Spleen (tissue), 7 donors: ENCODE data around the gene MIPEP.

ENCODE experiments used
- POLR2A ChIP-seq, 3 donors: fragments of 450-650 bp; IDR thresholded peaks; one replicate each; pipeline ENCODE4 v1.5.1; 2017; ENCODE audit warnings: antibody characterized with exemption in 3 of 3, mild to moderate bottlenecking in 1 of 3
- TF ChIP-seq, protein P1 (sequence below), 11 experiments: fragments of 200-600 bp in 7 of 11; fragments of 450-650 bp in 4 of 11; sonication (generic) in 4 of 11; IDR thresholded peaks in 8 of 11; conservative IDR thresholded peaks in 3 of 11; 1 replicate in 7 of 11; 2 replicates in 4 of 11; pipeline versions ENCODE4 v1.4.0 to v1.8.0; 2016 to 2021; ENCODE audit warnings: antibody characterized with exemption in 11 of 11, inconsistent platforms in 4 of 11, mild to moderate bottlenecking in 1 of 11
- donor health status: DM: no; HTN: no; CAD: no; lungs with moderate emphysema.
- donor health status: DM: no; HTN: no; CAD: no.
- donor health status: DM: no; HTN: no; CAD: no.

DNA sequence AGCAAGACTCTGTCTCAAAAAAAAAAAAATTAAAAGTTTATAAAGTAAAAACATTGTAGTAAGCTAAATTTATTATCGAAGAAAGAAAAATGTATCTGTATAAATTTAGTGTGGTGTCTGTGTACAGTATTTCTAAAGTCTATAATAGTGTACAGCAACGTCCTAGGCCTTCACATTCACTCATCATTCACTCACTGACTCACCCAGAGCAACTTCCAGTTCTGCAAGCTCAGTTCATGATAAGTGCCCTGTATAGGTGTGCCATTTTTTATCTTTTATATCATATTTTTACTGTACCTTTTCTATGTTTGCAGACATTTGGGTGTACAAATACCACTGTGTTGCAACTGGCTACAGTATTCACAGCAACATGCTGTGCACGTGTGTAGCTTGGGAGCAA is 200.9 kb downstream of the MIPEP start:
- TF ChIP-seq, protein P1, sequence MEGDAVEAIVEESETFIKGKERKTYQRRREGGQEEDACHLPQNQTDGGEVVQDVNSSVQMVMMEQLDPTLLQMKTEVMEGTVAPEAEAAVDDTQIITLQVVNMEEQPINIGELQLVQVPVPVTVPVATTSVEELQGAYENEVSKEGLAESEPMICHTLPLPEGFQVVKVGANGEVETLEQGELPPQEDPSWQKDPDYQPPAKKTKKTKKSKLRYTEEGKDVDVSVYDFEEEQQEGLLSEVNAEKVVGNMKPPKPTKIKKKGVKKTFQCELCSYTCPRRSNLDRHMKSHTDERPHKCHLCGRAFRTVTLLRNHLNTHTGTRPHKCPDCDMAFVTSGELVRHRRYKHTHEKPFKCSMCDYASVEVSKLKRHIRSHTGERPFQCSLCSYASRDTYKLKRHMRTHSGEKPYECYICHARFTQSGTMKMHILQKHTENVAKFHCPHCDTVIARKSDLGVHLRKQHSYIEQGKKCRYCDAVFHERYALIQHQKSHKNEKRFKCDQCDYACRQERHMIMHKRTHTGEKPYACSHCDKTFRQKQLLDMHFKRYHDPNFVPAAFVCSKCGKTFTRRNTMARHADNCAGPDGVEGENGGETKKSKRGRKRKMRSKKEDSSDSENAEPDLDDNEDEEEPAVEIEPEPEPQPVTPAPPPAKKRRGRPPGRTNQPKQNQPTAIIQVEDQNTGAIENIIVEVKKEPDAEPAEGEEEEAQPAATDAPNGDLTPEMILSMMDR (IDR thresholded peaks at IDR 0.05 in 8 of 11, conservative IDR thresholded peaks at IDR 0.05 in 3 of 11), result no peak
- no peak for TF ChIP-seq POLR2A (IDR thresholded peaks at IDR 0.05)
